HG03139 (cell line): Measurements from ENCODE around the gene PPP3CA.

Experiments used
- ATAC-seq: cut with Tn5 transposase; IDR thresholded peaks from one replicate; pipeline ENCODE4 v1.9.1; 2021; ENCODE audit not compliant: unreplicated experiment

The PPP3CA gene

DNA sequence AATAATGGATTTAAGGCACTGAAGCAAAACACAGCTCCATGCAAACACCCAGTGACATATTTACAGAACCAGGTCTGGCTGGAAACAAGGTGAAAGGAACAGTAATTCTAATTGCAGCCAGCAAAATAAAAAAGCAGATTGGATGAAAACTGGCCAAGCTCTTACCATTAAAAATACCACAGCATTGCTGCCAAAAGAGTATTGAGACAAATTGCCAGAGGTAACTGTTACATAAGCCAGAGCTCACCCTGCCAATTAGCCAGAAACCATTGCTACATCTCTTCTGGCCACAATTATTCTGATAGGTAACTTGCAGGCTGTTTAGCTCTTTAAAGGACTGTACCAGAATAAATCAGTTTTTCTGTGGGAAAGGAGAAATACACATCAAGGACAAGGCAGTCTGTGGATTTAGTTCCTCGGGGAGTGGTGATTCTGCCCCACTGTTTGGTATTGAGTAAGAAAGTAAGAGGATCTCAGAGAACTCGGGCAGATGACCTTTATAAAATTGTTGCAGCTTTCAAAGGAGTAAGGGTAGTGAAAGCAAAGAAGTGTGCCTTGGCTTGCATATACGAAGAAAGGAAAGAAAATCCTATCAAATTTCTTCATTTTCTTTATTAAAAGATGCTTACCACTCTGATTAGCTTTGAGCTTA, 369.5 kb downstream of the PPP3CA start:
- no peak for ATAC-seq

DNA sequence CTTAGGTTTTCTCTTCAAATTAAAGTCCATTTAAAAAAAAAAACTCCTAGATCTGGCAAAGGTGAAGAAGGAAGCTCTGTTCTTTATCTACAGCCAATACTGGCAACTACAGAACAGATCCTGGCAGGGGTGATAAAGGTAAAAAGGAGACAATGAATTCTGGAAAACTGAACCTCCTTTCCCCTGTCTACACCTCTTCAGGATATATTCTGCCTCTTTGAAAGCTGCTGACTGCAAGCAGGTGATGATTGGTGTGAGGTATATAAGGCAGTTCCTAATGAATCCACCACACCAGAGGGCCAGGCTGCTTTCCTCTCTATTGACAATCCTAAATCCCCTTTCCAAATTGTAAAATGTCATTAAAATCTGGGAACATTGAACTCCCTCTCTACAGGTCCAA, 370.1 kb downstream of the PPP3CA start:
- no peak for ATAC-seq
